Stomach (tissue), 9 donors: ENCODE results near the gene SMIM35. TPM values are rescaled to one million over a fixed set of nuclear protein-coding genes. Genes with fewer than 3 reads are reported as not detected.

Experiments used
- DNase-seq, 2 donors: peaks; one replicate each; pipeline versions ENCODE4 v3.0.0 to v3.0.0-alpha.2; 2013 to 2019
- H3K27ac ChIP-seq, 5 donors: fragments of 200-600 bp in 4 of 5; sonication (generic) in 4 of 5; one replicate each; pipeline ENCODE4 v1.5.1; 2013 to 2019; ENCODE audit warnings: mild to moderate bottlenecking in 1 of 5, moderate library complexity in 1 of 5
- H3K27me3 ChIP-seq, 3 donors: fragments of 200-600 bp; sonication (generic); one replicate each; pipeline ENCODE4 v1.5.1; 2017 to 2019; ENCODE audit warnings: mixed run types in 1 of 3
- H3K36me3 ChIP-seq, 4 donors: fragments of 200-600 bp; sonication (generic); 1 replicate in 3 of 4; 2 replicates in 1 of 4; pipeline ENCODE4 v1.5.1; 2016 to 2019
- H3K4me1 ChIP-seq, 4 donors: fragments of 200-600 bp; sonication (generic); one replicate each; pipeline ENCODE4 v1.5.1; 2016 to 2019
- H3K4me3 ChIP-seq, 4 donors: fragments of 200-600 bp; sonication (generic) in 3 of 4; one replicate each; pipeline ENCODE4 v1.5.1; 2016 to 2019; ENCODE audit warnings: mild to moderate bottlenecking in 1 of 4
- H3K9me3 ChIP-seq, 4 donors: fragments of 200-600 bp; sonication (generic); one replicate each; pipeline ENCODE4 v1.5.1; 2016 to 2019
- EP300 ChIP-seq: sonication (generic); formaldehyde crosslinking; IDR thresholded peaks from one replicate; pipeline ENCODE4 v1.6.1; 2017; ENCODE audit warnings: antibody characterized with exemption
- POLR2A ChIP-seq, 4 donors: fragments of 450-650 bp; IDR thresholded peaks; one replicate each; pipeline ENCODE4 v1.6.1; 2016; ENCODE audit warnings: antibody characterized with exemption in 4 of 4, control low read depth in 2 of 4, mild to moderate bottlenecking in 1 of 4, moderate library complexity in 1 of 4
- POLR2AphosphoS5 ChIP-seq, 3 donors: sonication (generic); formaldehyde crosslinking; IDR thresholded peaks; one replicate each; pipeline ENCODE4 v1.6.1; 2016; ENCODE audit warnings: antibody characterized with exemption in 3 of 3
- WGBS, 5 donors: extraction: QIAGEN DNeasy Blood & Tissue Kit in 3 of 5; methylation state at CpG; one replicate each; pipeline versions ENCODE4 v1.1.5 to v1.1.7; 2013 to 2018; 5-methylcytosine and 5-hydroxymethylcytosine counted together
- intact Hi-C: fragments of 100-400 bp; cut with DNase I; formaldehyde crosslinking; loops from one replicate; pipeline ENCODE4 v1.15.1; 2023; ENCODE audit warnings: low total_unique reads
- polyA plus RNA-seq, 3 donors: library from polyadenylated mRNA; stranded (reverse); fragments of 200-250 nt; gene quantifications; one replicate each; pipeline ENCODE4 v1.2.3, GENCODE V29; 2013
- total RNA-seq, 5 donors: library from RNA; depleted of rRNA; stranded (reverse); fragments of >200 nt; gene quantifications; one replicate each; pipeline versions ENCODE4 v1.1.0 to v1.2.3, GENCODE V29; 2014 to 2016
- TF ChIP-seq, protein P1 (sequence below), 7 experiments: fragments of 450-650 bp in 4 of 7; fragments of 200-600 bp in 3 of 7; sonication (generic) in 3 of 7; IDR thresholded peaks; one replicate each; pipeline ENCODE4 v1.5.1; 2016 to 2019; ENCODE audit warnings: antibody characterized with exemption in 7 of 7, control low read depth in 2 of 7, mild to moderate bottlenecking in 1 of 7
- donor health status: healthy with polysubstance abuse.
- donor health status: Bipolar disorder and iron deficiency.
- donor health status: healthy.

SMIM35 gene
- total and polyA plus RNA-seq, 8 donors: 0.03 TPM; not detected in 7

GRCh38 chr11:117972044-117972443 lies 114.7 kb downstream of the SMIM35 start:
- no peak overlapping the region for H3K4me3 ChIP-seq
- no peak for DNase-seq
- 88 to 92% (median 91%) methylated on average over 10 of the region's 10 CpGs for WGBS, 5 donors
- no peak overlapping the region for H3K27ac ChIP-seq
- no peak for TF ChIP-seq EP300
- TF ChIP-seq POLR2A (IDR thresholded peaks at IDR 0.05): no peak
- TF ChIP-seq POLR2AphosphoS5 (IDR thresholded peaks at IDR 0.05): no peak
- TF ChIP-seq, protein P1, sequence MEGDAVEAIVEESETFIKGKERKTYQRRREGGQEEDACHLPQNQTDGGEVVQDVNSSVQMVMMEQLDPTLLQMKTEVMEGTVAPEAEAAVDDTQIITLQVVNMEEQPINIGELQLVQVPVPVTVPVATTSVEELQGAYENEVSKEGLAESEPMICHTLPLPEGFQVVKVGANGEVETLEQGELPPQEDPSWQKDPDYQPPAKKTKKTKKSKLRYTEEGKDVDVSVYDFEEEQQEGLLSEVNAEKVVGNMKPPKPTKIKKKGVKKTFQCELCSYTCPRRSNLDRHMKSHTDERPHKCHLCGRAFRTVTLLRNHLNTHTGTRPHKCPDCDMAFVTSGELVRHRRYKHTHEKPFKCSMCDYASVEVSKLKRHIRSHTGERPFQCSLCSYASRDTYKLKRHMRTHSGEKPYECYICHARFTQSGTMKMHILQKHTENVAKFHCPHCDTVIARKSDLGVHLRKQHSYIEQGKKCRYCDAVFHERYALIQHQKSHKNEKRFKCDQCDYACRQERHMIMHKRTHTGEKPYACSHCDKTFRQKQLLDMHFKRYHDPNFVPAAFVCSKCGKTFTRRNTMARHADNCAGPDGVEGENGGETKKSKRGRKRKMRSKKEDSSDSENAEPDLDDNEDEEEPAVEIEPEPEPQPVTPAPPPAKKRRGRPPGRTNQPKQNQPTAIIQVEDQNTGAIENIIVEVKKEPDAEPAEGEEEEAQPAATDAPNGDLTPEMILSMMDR (IDR thresholded peaks at IDR 0.05): no peak
- peaks cover 6 to 35% (median 10%) of the 10 kb centered on the region in 4 donors for H3K4me1 ChIP-seq
- intact Hi-C loops: no loop called here
- no peaks in the 10 kb centered on the region for H3K9me3 ChIP-seq
- peaks cover 0 to 9% (median 0%) of the 10 kb centered on the region in 3 donors for H3K27me3 ChIP-seq
- no peaks in the 10 kb centered on the region for H3K36me3 ChIP-seq

- Histone ChIP-seq H3K36me3 (no peaks in the 10 kb centered on the region), H3K4me3 (no peak overlapping the region), H3K27ac (no peak overlapping the region), H3K9me3 (no peaks in the 10 kb centered on the region), H3K27me3 (peaks cover 0 to 9% (median 0%) of the 10 kb centered on the region in 3 donors), H3K4me1 (peaks cover 6 to 35% (median 10%) of the 10 kb centered on the region in 4 donors)
- TF ChIP-seq, protein P1 (IDR thresholded peaks at IDR 0.05): no peak
- TF ChIP-seq POLR2AphosphoS5 (IDR thresholded peaks at IDR 0.05) (no peak), EP300 (no peak), POLR2A (IDR thresholded peaks at IDR 0.05) (no peak)
- 59 to 65% (median 63%) methylated on average over 4 of the region's 4 CpGs for WGBS, 5 donors
- intact Hi-C loops: no loop called here
- peak in 1 of 2 donors; percentile 73 for DNase-seq
Observed at GRCh38 chr11:117970400-117971024, 116.3 kb downstream of the SMIM35 start.

DNA sequence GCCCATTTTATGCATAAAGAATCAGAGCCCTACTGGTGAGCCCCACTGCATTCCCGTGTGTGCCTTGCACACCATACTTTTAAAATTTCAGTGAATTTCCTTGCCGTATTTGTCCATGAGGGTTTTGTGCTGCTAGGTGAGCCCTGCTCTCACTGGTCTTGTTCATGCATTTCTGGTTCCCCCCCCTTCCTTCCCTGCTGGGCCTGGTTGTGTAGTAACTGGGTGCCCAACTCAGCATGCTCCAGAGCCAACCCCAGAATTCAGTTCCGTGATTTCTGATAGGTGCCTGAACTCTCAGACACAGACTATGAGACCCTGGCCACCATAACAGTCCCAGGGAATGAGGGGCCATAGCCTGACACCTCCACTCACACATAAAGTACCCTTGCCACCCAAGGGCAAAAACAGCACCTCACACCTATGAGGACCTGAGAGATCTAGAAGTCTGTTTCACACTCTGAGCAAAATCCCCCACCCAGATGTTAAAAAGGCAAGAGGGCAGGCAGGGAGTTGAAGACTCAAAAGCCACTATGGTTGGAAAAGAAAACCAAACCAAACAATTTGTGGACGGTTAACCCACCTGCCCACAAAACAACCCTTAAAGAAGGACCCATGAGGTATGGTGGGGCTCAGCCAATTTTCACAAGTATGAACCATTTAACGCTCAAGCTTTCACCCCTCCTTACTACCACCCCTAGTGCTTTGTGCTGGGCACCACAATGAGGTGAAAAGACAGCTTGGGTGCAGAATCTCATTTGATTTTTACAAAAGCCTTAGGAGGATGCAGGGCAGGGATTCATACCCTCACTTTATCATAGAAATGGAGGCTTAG lies 117.4 kb downstream of the SMIM35 start:
- Histone ChIP-seq H3K27me3 (peaks cover 0 to 9% (median 0%) of the 10 kb centered on the region in 3 donors), H3K4me3 (no peak overlapping the region), H3K4me1 (peaks cover 6 to 35% (median 10%) of the 10 kb centered on the region in 4 donors), H3K27ac (no peak overlapping the region), H3K9me3 (no peaks in the 10 kb centered on the region), H3K36me3 (no peaks in the 10 kb centered on the region)
- no peak for DNase-seq
- whole genome bisulfite sequencing, 5 donors: 82 to 99% (median 90%) methylated on average over 5 of the region's 5 CpGs
- intact Hi-C loops: no loop called here
- TF ChIP-seq POLR2AphosphoS5 (IDR thresholded peaks at IDR 0.05): no peak

DNA sequence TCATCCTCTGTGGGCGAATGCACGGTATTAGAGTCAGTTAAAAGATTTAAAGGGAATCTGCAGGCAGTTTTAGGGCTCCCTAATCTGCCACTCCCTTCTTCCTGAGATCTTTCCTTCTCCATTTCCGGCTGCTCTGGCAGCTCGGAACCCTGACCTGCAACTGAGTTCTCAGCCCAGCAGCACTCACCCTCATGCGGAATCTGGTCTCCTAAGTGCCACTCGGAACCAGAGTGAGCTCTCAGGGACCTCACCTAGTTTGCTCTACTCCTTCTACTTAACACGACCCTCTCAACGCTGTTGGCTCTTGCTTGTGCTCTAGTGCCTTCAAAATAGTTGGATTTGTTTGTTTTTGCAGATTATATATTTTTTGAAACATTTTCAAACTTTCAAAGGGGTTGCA lies 119.9 kb downstream of the SMIM35 start:
- no peaks in the 10 kb centered on the region for H3K36me3 ChIP-seq
- no peak overlapping the region for H3K4me3 ChIP-seq
- WGBS, 5 donors: 66 to 78% (median 67%) methylated on average over 8 of the region's 8 CpGs
- DNase-seq: no peak
- H3K27ac ChIP-seq: no peak overlapping the region
- H3K4me1 ChIP-seq: peaks cover 0 to 16% (median 0%) of the 10 kb centered on the region in 4 donors
- H3K9me3 ChIP-seq: no peaks in the 10 kb centered on the region
- intact Hi-C loops: no loop called here
- peaks cover 0 to 9% (median 0%) of the 10 kb centered on the region in 3 donors for H3K27me3 ChIP-seq
- TF ChIP-seq POLR2AphosphoS5 (IDR thresholded peaks at IDR 0.05): no peak
- TF ChIP-seq EP300: no peak
- TF ChIP-seq POLR2A (IDR thresholded peaks at IDR 0.05): no peak
- TF ChIP-seq, protein P1 (IDR thresholded peaks at IDR 0.05): no peak
